HEK293 (cell line): ENCODE measurements around the gene ANKRD28.

ENCODE experiments used
- CTCF ChIP-seq: fragments of 450-650 bp; formaldehyde crosslinking; IDR thresholded peaks from 2 replicates; pipeline ENCODE4 v1.5.1; 2016; ENCODE audit warnings: missing biosample characterization, missing genetic modification characterization
- YY1 ChIP-seq: fragments of 450-650 bp; formaldehyde crosslinking; IDR thresholded peaks from 2 replicates; pipeline ENCODE4 v1.5.1; 2018; ENCODE audit warnings: missing biosample characterization, missing genetic modification characterization
- ZNF292 ChIP-seq: fragments of 450-650 bp; formaldehyde crosslinking; IDR thresholded peaks from 2 replicates; pipeline ENCODE4 v1.5.1; 2016; ENCODE audit warnings: low read depth, missing biosample characterization, missing genetic modification characterization, borderline replicate concordance
- ZNF362 ChIP-seq: fragments of 450-650 bp; formaldehyde crosslinking; IDR thresholded peaks from 2 replicates; pipeline ENCODE4 v1.5.1; 2016; ENCODE audit warnings: missing biosample characterization, missing genetic modification characterization
- ZNF561 ChIP-seq: fragments of 450-650 bp; IDR thresholded peaks from 2 replicates; pipeline ENCODE4 v1.5.1; 2018; ENCODE audit warnings: missing biosample characterization, missing genetic modification characterization, borderline replicate concordance
- ZNF639 ChIP-seq: fragments of 450-650 bp; formaldehyde crosslinking; IDR thresholded peaks from 2 replicates; pipeline ENCODE4 v1.5.1; 2016; ENCODE audit warnings: missing biosample characterization, missing genetic modification characterization

- TF ChIP-seq YY1 (tag by site-specific recombination) = no peak
- no peak for TF ChIP-seq CTCF
- no peak for TF ChIP-seq ZNF362 (tag by site-specific recombination)
- no peak for TF ChIP-seq ZNF561 (tag by site-specific recombination)
- no peak for TF ChIP-seq ZNF639 (tag by site-specific recombination)
- no peak for TF ChIP-seq ZNF292
These were observed 31.4 kb downstream of the ANKRD28 start for GRCh38 chr3:15766406-15766805.
